GM21737 (cell line): Measurements from ENCODE around the gene POLR1D.

Experiments used
- ATAC-seq: cut with Tn5 transposase; IDR thresholded peaks from one replicate; pipeline ENCODE4 v1.9.1; 2021; ENCODE audit warnings: mild to moderate bottlenecking, moderate library complexity; ENCODE audit not compliant: unreplicated experiment

The POLR1D gene

GRCh38 chr13:27637289-27637626 is 15.6 kb downstream of the POLR1D start:
- ATAC-seq: no peak

DNA sequence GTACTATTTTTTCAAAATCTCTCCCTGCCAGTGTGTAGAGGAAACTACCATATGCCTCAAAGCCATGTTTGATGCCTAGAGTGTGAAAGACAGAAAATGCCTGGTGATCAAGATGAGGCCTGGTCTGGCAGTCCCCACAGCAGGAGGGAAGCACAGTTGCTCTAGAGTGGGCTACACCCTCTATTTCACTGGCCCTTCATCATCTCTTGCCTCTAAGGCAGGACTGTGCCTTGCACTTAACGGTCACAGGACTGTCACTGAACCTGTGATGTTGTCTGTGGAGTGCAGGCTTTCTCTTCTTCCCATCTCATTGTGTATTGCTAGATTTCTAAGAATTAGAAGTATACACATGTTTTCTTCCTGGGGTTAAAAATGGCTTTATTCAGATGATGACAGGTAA is 16.3 kb downstream of the POLR1D start:
- ATAC-seq: no peak

DNA sequence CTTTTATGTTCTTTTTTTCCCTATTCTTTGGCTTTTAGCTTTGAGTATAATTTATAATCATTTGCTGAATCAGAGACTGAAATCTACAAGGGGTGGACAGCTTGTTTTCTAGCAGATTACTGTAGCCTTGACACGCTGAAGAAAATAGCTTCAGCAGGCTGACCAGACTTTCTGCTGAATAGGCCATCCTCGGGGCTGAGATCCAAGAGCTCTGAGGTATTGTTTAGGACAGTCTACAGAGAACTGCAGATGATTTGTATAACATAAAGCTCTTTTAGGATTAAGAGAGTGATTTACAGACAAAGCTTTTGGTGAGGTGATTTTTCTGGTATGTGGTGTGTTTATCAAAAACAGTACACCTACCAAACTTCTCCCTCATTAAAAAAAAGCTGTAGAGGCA is 16.8 kb downstream of the POLR1D start:
- no peak for ATAC-seq

GRCh38 chr13:27639186-27639585 is 17.5 kb downstream of the POLR1D start:
- no peak for ATAC-seq

- ATAC-seq: no peak
Measured at GRCh38 chr13:27641711-27642502, 20.2 kb downstream of the POLR1D start.

GRCh38 chr13:27643334-27644132 is 21.8 kb downstream of the POLR1D start:
- ATAC-seq: no peak

DNA sequence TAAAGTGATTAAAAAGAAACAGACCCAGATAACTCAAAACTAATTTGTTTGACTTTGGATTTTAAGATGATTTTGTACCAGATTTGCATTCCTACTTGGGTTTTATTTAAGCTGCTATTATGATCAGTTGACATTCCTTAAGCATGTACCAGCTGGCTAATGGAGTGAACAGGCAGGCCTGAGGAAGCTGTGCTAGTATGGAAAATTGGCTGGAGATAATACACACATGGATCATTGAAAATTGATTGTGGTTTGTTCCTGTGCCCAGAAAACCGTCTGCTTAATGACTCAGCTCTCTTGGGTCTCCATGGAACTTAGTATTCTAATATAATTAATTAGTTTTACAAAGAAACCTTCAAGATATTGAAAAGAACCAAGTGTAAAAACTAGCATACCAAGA is 22.6 kb downstream of the POLR1D start:
- no peak for ATAC-seq

- no peak for ATAC-seq
Measured at GRCh38 chr13:27650312-27650711, 28.6 kb downstream of the POLR1D start.

DNA sequence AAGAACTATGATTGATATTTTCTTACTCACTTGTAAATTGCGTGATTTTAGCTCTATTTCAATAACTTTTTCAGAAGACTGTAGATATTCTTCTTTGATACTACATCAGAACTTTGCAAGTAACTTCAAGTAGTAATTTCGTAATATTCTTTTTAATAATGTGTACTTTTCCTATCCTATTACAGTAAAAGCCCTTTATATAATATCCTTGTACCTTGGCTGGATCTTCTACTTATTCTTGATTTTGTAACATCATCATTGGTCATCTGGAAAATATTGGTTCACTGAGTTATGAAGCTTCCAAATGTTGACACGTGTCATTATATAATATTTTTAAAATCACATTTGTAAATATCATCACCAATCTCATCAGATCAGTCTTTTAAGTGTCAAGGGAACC is 32.4 kb downstream of the POLR1D start:
- no peak for ATAC-seq

GRCh38 chr13:27654816-27655215 is 33.1 kb downstream of the POLR1D start:
- no peak for ATAC-seq

DNA sequence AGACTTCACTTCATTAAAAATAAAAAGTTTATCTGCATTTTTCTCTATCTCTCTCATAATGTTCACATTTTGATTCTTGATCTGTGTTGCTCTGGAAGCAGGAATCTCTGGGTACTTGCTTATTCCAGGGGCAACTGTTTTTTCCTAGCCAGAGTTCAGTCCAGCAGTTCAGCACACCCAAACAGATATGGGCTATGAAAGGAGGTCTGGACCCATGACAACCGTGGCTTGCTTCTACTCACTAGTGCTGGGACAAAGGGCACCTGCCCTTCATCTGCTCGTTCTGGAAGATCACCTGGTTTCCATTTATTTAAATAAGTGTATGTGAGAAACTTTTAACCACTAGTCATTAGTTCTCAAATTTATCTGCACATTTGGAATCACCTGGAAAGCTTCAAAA is 36.0 kb downstream of the POLR1D start:
- no peak for ATAC-seq

GRCh38 chr13:27658546-27658945 is 36.9 kb downstream of the POLR1D start:
- ATAC-seq: no peak

DNA sequence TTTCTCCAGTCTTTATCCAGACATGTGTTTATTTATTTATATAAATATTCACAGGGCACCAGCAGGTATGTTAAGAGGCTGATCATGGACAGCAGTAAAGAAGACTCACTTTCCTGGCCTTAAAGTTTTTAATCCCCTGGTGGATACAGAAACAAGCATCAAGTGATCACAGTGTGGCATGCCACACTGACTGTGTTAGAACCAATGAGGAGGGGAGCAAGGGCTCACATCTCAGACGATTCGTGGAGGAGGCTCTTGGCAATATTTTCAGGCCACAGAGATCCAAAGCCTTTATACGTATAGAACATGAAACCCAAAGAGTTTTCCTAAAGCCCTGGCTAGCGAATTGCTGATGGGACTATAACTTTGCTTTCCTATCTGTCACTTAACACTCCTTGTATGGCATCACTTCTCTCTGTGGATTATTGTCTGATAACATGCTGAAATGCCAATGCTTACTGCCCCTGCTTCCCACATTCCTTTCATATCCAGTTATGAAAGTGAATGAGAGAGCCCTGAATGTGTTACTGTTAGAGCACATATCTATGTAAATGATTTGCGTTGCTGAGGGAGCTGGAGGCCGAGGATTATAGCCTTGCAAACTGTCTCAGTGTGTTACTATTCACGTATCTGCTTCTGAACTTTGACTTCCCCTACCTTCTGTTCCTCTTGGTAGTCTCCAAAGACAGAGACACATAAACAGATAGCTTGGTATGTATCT is 37.6 kb downstream of the POLR1D start:
- no peak for ATAC-seq

DNA sequence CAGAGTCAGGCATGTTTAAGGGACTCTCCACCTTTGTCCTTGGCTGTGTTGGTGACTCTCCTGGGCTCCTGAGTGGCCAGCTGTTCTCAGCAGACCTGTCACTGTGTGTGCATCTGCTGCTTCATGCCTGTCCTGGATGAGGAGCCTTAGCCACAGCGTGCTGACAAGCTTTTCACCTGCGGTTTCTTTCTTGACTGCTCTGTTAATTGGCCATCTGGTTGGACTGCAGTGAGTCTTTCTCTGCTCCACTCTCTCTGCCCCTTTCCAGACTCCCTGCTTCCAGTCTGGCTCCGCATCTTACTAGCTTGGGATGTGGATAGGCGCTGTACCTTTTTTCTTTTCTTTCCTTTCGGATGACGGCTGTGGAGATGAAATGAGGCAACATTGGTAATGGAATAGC is 38.8 kb downstream of the POLR1D start:
- no peak for ATAC-seq

GRCh38 chr13:27661017-27661416 is 39.3 kb downstream of the POLR1D start:
- no peak for ATAC-seq

- no peak for ATAC-seq
Measured at GRCh38 chr13:27662738-27663470, 41.2 kb downstream of the POLR1D start.

- no peak for ATAC-seq
Measured at GRCh38 chr13:27663947-27664346, 42.3 kb downstream of the POLR1D start.

DNA sequence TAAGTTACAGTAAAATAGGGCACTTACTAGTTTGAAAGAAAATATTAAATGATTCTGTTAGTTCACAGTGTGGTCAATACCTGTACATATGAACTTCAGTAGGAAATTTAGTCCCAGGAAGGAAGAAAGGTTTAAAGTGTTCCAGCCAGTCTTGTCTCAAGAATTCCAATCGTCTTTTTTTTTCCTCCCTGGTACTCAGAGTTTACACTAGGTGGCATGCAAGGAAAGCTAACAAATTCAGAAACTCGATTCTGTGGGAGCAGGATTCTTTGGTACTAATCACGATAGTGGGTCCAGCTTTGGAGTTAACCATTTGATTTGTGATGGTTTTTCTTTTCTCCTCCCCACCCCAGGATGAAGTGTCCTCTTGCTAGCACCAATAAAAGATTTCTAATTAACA is 43.6 kb downstream of the POLR1D start:
- no peak for ATAC-seq

GRCh38 chr13:27665761-27666160 is 44.1 kb downstream of the POLR1D start:
- ATAC-seq: no peak

DNA sequence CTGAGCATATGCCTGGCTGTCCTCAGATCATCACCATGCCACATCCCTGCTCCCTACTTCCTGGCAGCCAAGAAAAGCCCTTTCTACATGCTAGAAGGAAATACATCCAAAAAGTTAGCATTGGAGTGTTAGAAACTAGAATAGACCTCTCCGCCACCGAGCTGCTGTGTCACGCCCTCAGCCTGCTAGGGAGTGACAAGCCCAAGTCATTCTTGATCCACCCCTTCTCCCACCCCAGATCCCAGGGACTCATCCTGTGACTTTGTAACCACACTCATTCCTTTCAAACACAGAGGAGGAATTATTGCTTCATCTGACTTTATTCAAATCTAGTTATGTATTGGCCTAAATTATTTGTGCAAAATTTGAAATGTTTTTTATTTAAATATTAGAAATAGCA is 45.3 kb downstream of the POLR1D start:
- no peak for ATAC-seq

GRCh38 chr13:27667946-27668345 is 46.3 kb downstream of the POLR1D start:
- no peak for ATAC-seq
